ENCODE measurements around the gene SLC35F3.
"Not testable (repeated sequence)": the region's sequence is repeated elsewhere in the genome, so short reads cannot be mapped to it uniquely, and the experiment has no call there.

Gene SLC35F3

DNA sequence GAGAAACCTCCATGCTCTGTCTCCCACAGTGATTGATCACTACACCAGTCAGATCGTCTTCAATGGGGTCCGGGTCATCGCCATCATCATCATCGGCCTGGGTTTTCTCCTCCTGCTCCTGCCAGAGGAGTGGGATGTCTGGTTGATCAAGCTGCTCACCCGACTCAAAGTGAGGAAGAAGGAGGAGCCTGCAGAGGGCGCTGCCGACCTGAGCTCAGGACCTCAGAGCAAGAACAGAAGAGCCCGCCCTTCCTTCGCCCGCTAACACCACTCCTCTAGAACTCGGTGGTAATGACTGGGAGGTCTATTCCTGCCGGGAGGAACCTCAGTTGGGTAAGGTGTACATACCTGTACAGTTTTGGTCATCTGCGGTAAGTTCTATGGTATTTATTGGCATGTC is 418.5 kb downstream of the SLC35F3 start:
- no peak for DNase-seq

DNA sequence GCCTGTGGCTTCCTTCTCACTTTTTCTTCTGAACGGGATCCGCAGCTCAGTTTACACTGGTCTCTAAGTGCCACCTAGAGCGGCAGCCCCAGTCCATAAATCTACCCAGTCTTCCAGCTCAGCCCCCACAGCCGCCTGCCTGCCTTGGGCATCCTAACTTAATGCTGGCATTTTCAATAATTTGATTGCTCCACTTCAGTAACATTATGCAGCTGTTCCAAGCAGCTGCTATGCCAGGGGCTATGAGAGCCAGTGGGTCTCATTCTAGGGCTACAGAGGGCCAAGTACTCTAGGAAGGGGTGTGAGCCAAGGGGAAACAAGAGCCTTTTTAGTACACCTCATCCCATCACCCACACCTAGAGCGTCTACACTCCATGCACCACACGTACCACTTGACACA is 420.3 kb downstream of the SLC35F3 start:
- no peak for DNase-seq

DNA sequence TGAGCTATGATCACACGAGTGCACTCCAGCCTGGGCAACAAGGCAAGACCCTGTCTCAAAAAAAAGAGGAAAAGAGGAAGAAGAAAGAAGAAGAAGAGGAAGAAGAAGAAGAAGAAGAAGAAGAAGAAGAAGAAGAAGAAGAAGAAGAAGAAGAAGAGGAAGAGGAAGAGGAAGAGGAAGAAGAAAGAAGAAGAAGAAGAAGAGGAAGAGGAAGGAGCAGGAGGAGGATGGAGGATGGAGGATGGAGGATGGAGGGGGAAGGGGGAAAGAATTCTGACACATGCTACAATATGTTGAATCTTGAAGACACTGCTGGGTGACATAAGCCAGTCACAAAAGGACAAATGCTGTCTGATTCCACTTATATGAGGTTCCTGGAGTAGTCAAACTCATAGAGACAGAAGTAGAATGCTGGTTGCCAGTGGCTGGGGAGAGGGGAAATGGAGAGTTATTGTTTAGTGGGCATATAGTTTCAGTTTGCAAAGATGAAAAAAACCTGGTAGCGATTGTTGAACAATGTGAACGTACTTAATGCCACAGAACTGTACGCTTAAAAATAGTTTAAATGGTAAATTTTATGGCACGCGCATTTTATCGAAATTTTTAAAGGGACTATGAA is 421.5 kb downstream of the SLC35F3 start:
- DNase-seq: no peak

DNA sequence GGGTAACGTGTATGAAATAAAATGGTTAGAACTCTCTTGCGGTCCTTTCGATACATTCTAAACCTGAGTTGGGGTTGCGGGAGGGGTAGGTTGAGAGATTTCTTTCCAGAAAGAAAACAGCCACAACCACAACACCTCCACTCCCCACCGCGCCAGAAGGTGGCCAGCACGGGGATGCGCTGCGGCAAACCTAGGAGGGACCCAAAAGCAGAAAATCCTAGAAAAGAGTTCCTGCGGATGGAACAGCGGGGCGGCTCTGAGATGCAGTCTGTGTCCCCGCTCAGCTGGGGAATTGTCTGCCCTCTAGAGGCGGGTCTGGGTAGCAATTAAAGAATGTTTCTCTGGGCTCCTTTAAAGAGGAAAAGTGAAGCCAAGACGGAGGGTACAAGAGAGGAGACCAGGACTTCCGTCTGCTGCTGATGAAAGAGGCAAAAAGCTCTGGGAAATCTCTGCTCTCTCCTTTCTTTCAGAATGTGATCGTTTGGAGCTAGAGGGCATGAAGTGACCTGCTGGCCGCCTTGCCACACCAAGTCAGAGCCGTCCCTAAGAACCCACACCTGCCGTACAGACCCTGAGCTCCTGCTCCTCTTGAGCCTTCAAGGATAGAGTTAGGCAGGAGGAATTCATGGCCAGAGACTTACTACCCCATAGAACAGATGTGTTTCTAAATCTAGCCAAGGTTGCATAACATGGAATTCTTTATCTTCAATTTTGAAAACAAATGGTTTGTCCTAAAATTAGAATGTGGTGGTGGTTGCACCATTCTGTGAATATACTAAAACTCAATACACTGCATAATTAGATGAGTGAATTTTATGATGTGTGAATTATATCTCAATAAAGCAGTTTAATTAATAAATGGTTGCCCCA is 422.3 kb downstream of the SLC35F3 start:
- peak; percentile 68 for DNase-seq

DNA sequence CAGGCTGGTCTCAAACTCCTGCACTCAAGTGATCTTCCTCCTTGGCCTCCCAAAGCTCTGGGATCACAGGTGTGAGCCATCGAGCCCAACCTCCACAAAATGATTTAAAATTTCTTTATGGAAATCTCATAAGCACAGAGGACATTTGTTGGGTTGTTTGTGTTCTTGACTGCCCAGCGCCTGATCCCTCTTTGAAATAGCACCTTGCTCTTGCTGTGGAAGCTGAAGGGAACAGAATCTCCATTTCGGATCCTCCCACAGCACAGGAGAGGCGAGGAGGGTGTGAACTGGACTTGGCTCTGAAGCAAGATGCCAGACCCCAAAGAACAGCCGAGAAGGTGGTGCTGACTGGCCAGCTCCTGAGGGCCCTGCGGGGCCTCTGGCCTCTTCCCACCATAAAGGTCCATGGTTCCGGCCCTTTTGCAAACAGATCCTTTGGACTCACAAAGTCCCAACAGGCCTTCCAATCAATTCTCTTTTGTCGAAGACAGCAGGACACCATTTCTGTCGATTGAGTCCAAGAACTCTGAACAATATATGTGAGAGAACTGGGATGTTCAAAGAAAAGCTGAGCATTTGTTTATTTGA is 423.2 kb downstream of the SLC35F3 start:
- no peak for DNase-seq

DNA sequence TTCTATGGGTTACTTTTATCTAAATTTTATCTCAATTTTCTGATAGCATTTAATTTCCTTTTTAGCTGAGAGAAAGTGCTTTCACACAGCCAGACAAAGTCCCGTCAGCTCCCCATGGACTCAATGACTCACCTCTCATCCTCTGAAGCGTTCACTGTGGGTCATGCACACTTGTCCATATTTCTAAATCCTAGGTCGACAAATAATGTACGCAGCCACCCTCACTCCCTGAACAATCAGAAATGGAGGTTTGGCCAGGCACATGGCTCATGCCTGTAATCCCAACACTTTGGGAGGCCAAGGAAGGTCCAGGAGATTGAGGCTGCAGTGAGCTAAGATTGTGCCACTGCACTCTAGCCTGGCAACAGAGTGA is 426.4 kb downstream of the SLC35F3 start:
- DNase-seq: no peak

DNA sequence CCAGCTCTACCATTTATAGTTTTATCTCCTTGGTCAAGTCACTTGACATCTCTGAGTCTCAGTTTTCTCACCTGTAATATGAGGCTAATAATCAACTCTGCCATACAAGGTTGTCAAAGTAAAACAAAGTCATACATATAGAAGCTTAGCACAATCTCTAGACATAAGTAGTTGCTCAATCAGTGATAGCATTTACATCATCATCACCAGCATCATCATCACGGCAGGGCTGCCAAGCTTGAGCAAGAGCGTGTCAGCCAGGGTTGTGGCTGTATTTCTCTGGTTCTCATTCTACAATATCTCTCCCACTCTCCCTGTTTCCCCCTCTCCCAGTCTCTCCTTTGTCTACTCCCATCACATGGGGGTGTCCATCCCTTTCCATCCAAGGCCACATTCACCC is 427.0 kb downstream of the SLC35F3 start:
- peak; percentile 8 for DNase-seq

DNA sequence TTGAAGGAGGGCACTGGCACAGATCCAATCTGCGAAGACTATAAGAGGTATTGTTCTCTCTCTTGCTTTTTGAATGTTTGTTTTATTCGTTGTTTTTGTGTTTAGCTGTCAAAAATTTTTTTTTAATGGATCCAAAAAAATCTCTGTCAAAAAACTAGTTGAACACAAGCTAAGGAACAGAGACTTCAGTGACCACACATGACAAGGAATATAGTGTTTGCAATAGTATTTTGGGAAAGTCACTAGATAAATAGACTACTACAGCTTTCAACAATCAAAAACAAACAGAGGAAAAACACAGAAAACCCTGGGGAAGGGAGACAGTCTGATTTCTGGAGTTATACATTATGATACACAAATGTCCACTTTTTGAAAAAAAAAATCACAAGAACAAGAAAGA is 431.9 kb downstream of the SLC35F3 start:
- DNase-seq: no peak

DNA sequence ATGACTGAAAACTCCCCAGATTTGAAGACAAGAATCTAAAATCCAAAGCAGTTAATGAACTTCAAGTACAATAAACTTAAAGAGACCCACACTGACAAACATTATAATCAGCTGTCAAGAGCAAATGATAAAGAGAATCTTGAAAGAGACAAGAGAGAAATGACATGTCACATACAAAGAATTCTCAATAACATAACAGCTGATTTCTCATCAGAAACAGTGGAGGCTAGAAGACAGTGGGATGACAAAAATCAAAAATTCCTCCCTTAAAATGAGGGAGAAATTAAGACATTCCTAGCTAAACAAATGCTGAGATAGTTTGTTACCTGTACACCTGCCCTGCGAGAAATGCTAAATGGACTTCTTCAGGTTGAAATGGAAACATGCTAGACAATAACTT is 432.8 kb downstream of the SLC35F3 start:
- DNase-seq: no peak

DNA sequence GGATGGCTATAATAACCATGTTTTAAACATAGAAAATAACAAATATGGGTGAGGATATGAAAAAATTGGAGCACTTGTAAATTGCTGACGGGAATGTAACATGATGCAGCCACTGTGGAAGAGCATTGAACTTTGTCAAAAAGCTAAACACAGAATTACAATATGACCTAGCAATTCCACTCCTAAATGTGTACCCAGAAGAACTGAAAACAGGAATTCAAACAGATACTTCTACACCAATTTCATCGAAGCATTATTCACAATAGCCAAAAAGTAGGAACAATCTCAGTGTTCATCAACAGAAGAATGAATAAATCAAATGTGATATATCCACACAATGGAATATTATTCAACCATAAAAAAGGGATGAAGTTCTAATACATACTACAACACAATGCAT is 436.1 kb downstream of the SLC35F3 start:
- DNase-seq: no peak

DNA sequence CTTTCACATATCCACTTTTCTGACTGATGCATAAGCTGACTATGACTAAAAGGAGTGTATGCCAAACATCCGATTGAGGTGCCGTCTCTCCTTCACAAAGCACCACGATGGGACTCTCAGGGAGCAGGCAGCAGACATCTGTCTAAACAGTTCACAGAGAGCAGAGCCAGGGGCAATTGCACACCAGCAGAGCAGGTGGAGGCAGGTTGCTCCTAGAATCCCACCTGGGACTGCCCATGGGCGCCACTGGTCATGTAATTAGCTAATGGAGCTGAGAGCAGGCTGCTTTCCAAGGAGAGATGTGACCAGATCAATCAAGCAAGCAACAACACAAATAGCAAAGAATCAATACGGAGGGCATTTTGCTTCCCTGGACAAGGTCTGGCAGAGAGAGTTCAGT is 438.3 kb downstream of the SLC35F3 start:
- DNase-seq: no peak

DNA sequence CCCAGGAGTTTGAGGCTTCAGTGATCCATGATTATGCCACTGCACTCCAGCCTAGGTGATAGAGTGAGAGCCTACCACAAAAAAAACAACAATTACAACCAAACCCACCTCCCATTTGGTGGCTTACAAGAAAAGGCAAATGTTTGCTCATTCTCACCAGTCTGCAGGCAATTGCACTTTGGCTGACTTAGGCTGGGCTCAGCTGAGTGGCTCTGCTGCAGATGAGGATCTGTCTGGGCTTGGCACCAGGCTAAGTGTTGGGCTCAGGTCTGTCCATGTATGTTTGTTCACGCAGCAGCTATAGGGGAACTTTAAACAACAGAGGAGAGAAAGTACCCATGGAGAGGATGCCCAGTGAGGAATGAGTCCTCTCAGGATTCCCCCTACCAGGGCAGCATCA is 440.8 kb downstream of the SLC35F3 start:
- DNase-seq: no peak

DNA sequence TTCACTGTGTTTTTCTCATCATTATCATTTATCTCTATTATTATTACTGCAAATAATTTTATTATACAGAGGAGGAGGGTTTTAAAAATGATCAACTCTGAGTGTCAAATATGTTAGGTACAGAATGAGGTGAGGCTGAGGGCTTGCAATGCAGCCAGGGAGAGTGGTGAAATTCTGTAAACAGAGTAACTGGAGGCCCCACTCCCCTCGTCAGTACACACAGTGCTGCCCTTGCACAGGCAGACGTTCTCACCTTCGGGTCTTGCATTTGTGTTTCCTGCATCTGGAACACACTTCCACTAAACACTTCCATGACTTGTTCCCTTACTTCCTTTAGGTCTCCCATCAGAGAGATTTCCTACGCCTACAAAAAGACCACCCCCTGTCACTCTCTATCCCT is 444.5 kb downstream of the SLC35F3 start:
- DNase-seq: no peak

DNA sequence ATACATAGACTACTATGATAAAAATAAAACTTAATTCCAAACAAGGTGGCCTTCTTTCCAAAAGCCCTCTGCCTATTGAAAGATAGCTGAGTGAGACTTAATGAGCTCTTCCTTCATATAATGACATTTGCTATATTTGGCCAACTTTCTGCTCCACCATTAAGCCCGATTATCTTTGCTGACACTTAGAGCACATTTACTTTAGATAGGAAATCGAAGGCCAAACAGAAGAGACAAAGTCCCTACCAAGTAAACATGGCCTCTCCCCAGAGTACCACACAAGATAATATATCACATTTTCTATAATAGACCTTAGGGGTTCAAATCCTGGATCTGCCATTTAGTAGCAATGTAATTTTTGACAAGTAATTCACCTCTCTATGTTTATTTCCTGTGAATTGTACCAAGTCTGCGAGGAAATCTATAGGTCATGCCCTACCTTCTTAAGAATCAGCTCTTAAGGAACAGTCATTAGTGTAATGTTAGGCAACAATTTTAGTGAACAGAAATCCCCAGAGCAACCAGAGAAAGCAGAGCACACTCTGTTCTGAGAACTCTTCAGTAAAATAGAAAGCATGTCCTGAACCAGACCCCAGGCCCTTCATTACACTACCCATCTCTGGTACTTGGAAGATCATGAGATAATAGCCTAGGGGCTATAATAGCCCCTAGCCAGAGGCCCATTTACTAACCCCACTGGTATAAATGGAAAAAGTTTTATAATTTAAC is 451.5 kb downstream of the SLC35F3 start:
- DNase-seq: no peak

DNA sequence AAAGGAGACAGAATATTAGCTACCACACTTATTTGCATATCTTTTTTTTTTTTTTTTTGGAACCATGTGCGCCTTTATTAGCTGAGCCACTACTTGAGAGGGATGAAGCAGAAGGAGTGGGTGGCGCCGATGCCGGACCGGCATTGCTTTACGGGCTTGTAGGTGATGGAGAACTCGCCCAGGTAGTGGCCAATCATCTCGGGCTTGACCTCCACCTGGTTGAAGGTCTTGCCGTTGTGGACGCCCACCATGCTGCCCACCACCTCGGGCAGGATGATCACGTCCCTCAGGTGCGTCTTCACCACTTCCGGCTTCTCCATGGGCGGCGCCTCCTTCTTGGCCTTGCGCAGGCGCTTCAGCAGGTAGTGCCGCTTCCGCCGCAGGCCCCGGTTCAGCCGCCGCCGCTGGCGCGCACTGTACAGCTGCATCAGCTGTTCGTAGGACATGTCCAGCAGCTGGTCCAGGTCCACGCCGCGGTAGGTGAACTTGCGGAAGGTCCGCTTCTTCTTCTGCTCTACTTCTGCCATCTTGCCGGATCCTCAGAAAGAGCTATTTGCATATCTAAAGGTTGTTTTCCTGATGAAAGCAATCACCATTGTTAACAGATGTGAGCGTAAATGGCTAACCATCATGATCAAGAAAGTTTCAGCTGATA is 452.3 kb downstream of the SLC35F3 start:
- DNase-seq: not testable (repeated sequence)

DNA sequence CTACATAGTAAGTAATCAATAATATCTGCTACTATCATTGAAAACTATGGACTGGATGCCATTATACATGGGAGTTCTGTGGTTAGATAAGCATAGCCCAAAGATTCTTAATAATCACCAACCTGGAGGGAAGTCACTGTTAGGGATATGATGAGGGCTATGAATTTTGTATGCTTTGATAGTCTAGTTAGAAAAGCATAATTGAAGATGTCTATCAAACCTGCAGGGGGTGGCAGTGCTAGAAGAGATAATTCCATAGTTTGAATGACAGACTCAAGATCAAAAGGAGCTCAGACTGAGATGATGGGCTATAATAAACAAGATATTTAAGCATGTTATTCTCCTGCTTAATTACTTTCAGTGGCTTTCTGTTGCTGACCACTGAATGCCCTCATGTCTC is 453.4 kb downstream of the SLC35F3 start:
- DNase-seq: no peak

DNA sequence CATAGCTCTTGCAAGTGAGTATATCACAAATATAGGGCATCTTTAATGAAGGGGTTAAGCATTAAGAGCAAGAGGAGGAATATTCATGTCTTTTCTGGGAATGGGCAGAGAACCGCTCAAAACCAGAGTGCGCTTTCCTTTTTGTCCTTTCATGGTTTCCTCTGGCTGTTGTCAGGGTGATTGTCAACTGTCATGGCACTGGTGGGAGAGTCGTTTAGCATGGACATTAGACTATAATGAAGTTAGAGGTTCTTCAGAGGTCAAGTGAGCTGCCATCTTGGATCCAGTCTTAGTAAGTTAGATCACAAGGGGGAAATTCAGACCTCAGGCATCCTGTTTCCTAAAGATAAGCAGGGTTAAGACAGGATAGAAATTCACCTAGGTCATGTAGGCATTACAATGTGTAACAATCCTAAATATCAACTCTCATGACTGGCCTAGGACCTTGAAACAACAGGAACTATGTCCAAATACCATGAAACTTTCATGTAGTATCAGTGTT is 456.7 kb downstream of the SLC35F3 start:
- DNase-seq: no peak

DNA sequence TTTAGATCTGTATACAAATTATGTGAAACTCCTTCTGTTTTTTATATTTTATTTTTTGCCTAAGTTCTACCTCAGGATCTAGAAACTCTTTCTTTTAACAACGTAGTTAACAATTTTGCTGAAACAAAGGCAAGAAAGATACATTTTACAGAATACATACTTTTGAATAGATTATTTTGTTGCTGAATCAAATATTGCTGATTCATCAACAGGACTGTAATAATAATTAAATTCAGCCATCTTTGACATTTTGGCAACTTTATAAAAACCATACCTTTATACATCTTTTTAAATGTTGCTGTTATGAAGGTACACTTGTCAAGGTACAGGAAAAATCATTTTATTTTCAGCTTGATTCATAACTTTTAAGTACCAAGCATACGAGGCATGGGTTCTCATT is 458.1 kb downstream of the SLC35F3 start:
- no peak for DNase-seq

DNA sequence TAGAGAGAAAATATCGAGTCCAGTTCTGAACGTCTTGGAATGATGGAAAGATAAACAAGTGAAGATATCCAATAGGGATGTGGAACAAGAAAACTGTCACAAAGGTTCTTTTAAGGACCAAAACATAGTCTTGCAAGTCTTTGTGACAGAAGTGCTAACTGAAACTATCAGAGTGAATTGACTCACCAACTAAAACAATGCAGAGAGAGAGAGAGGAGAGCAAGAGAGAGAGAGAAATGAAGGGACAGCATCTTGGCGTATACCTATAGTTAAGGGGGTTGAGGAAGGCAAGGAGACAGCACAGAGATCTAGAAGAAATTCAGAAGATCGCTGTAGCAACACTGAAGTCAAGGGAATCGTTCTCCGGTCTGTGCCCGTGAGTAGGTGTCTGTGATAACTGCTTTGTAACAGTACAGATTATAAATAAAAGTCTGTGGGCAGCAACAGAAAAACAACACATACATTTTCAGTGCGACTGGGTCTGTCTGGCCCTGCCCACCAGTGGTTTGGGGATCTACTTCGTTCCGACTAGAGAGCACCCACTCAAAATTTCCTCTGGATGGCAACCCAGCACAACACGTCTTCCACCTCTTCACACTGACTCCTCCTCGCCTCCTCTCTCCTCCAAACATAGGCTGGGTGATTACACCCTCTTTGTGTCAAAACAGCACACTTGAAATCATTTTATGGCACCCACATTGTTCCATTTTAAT is 464.0 kb downstream of the SLC35F3 start:
- no peak for DNase-seq

DNA sequence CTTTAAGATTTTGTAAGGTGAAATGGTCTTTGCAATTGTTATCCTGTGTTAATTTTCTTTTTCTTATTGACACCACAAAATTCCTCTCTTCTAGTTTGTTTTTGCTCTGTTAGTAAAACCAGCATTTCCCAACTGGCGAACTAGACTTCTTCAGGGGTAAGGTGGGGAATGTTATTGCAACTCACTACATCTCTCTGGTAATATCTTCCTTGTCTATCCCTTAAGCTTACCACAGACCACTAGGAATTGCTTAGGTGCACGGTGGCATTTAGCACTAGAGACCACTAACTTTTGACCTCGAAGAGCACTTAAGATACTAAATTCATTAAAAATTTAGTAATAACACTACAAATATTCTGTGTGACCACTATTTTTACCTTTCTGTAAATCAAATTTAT is 464.6 kb downstream of the SLC35F3 start:
- no peak for DNase-seq

DNA sequence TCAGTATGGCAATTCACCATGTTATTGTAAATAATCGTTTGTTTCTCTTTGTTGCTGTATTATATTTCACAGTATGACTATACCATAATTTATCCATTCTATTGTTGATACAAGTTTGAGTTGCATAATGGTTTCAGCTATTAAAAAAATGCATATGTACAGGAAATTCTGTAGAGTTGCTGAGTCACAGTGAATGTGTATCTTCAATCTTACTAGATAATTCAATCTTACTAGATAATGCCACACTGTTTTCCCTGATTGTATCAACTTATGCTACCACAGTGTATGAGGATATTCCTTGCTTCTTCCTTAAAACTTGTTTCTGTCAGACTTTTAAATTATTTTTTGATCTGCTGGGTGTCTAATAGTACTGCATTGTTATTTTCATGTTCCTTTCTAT is 465.3 kb downstream of the SLC35F3 start:
- peak; percentile 53 for DNase-seq

DNA sequence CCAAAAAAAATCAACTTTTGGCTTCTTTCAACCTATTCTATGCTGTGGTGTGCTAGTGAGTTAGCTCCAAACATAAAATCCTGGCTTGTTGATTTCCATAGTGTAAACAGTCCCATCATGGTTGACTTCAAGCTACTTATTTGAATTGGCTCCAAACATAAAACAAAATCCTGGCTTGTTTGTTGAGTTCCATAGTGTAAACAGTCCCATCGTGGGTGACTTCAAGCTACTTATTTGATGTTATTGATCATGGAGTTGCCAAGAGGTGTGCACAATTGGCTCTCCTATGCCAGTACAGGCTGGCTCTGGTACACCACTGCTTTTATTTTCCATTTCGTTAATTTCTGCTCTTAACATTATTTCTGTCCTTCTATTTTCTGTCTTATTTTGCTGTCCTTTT is 466.9 kb downstream of the SLC35F3 start:
- DNase-seq: no peak

Data from fibroblast of skin of scalp (primary cell).